ENCODE data around the gene RNF111.
"Not testable (repeated sequence)": the region's sequence is repeated elsewhere in the genome, so short reads cannot be mapped to it uniquely, and the experiment has no call there.

Gene RNF111

DNA sequence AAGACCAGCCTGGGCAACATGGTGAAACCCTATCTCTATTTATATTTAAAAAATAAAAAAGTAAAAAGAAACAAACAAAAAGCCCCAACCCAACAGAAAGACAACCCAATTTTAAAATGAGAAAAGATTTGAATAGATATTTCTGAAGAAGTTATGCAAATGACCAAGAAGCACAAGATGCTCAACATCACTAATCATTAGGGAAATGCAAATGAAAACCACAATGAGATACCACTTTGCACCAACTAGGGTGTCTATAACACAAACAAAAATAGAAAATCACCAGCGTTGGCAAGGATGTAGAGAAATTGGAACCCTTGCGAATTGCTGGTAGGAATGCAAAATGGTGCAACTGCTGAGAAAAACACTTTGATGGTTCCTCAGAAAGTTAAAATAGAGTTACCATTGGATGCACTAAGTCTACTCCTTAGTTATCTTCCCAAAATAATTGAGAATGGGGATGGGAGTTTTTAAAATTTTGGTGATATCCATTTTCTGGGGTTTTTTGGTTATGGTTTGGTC is 71.7 kb downstream of the RNF111 start:
- no peak for DNase-seq (ENCODE audit: low read depth)

DNA sequence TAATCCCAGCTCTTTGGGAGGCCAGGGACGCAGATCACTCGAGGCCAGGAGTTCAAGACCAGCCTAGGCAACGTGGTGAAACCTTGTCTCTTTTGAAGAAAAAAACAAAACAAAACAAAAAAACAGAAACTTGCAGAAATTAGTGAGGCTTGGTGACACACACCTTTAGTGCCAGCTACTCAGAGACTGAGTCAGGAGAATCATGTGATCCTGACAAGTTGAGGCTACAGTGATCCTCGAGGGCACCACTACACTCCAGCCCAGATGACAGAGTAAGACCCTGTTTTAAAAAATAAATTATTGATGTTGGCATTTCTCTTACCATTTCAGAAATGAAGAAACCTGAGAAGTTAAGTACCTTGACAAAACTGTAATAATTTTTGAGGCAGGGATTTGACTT is 72.9 kb downstream of the RNF111 start:
- DNase-seq (ENCODE audit: low read depth), result no peak

DNA sequence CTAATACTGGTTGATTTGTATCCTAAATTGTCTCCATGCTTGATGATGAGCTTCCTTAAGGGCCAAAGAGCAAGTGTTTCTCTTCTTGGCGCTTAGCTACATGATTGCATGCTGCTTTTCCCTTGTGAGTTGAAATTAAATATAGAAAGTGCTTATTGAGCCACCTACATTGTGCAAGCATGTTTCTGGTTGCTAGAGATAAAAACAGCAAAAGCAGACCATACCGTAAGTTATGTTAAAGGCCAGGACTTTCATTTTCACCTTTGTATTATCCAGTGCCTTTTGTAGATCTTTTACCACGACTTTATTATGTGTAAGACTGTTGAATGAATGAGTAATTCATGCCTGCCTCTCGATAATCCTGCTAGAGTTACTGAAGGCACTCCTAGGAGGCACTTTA is 75.6 kb downstream of the RNF111 start:
- DNase-seq (ENCODE audit: low read depth), result no peak

DNA sequence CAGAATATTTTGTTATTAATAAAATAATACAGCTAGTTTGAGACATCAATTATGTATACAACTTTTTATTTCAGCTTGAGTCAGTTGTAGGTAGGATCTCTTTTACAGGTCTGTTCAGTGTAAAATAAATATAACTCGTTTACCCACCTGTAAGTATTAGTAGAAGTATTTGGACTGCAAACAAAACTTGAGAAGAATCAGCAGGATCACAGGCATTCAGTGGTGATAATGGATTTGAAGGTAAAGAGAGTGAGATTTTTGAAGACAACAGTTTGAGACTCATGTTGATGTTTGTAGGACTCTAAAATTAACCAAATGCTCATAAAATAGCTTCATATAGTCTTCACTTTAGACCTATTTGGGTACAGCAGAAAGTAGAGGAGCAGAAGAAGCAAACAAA is 82.0 kb downstream of the RNF111 start:
- DNase-seq (ENCODE audit: low read depth), result no peak

DNA sequence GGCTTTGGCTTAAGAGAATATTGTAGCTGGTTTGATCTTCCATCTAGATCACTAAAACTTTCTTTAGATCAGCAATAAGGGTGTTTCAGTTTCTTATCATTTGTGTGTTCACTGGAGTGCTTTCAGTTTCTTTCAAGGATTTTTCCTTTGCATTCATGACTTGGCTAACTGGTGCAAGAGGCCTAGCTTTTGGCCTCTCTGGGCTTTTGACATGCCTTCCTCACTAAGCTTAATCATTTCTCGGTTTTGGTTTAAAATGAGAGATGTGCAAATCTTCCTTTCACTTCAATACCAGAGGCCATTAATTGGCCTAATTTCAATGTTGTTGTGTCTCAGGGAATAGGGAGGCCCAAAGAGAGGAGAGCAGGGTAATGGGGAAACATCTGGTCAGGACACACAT is 87.1 kb downstream of the RNF111 start:
- no peak for DNase-seq (ENCODE audit: low read depth)

DNA sequence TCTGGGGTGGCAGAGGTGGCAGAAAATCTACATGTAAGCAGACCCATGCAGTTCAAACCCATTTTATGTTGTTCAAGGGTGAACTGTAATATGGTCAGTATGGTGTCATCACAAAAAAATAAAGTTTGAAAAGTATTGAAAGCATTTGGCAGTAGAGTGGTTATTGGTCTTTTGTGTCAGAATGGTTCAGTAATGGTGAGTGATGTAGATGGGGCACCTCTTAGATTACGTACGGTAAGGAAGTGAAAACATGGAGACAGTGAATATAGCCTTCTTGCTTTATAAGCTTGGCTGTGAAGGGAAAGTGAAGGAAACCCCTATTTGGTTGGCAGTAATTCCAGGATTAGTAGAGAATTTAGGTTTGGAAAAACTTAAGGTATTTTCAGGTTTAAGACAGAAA is 100.3 kb downstream of the RNF111 start:
- DNase-seq (ENCODE audit: low read depth), result no peak

DNA sequence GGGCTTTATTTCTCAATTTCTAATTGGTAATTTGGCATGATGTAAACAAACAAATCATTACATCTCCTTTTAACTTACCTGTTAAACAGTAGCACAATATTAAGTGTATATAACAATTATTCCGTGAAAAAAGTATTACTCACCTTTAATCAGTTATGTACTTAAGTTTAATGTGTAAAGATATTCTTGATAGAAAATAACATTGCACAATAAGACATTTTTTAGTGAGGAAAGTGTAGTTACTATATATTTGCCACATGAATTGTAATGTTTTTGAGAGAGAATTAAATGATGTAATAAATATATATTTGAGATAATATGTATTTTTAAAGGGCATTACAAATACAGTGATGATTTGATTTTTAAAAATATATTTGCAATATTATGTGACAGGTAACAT is 106.6 kb downstream of the RNF111 start:
- DNase-seq (ENCODE audit: low read depth), result no peak

DNA sequence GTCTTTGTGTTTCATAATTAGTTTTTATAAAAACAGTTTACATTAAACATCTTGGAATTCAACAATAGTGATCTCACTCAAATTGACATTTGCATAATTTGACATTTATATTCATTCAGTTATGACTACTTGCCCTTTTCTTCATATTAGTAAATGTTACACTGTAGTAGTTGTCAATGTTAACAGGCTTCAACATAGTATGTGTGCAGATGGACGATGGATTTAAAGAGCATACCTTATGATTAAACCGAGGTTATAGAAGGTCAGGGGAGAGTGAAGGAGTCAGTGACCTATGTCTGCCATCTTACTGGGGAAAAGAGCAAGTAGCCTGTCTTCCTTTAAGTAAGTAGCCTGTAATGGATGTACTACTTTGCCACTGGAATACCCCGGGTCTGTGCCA is 109.0 kb downstream of the RNF111 start:
- no peak for DNase-seq (ENCODE audit: low read depth)

DNA sequence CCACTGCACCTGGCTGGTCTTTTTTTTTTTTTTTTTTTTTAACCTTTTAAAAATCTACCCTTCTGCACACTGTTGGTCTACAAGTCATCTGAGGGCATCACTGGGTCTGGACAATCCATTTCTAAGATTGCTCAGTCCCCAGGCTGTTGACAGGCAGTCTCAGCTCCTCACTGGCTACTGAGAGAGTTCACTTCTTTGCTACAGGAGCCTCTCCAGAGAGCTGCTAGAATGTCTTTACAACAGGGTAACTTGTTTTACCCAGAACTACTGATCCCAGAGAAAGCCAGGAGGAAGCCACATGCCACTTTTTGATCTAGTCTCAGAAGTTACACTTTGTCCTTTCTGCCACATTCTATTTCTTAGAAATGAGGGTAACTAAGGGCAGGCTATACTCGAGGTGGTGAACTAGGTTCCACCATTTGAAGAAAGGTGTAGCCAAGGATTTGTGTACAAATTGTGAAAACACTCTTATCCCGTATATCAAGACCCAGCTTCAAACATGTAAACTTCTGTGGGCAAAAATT is 111.8 kb downstream of the RNF111 start:
- DNase-seq (ENCODE audit: low read depth), result no peak

DNA sequence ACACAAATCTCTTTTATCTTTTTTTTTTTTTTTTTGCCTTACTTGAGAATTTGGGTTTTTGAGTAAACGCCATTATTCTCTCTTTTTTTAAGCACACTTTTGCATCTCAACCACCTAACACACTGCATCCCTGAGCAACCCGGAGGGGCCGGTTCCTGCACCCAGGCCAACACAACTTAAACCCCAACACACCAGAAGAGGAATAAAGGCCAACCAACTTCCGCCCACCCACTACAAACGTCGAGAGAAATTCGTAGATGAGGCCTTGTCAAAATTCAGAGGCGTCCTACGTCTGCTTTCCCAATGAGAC is 117.1 kb downstream of the RNF111 start:
- no peak for DNase-seq (ENCODE audit: low read depth)

DNA sequence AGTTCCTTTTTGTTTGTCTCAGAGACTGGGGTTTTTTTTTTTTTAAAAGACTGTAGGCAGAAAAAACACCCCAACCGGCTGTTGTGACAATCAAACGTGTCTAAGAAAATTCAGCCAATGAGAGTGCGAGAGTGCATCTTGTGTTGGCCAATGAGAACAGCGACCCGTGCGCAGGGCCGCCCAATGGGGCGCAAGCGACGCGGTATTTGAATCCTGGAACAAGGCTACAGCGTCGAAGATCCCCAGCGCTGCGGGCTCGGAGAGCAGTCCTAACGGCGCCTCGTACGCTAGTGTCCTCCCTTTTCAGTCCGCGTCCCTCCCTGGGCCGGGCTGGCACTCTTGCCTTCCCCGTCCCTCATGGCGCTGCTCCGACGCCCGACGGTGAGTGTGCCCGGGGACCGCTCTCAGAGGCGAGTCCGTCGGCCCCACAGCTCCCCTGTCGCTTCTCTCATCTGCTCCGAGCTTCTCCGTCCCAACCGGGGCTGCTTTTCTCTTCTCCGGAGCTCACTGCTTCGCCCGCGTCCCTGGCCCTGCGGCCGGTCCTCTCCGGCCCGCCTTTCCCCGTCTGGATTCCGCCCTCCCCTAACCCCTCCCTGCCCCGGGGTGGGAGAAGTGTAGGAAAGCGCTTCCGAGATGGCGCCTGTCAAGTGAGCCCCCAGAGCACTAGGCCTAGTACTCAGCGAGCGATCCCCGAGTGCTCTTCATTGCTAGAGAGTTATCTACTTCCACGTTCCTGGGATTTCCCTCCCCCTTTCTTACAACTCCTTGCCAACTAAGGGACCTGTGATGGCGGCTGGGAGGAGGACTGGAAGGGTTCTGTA is 117.7 kb downstream of the RNF111 start, which contains the start of gene CCNB2:
TSS of gene CCNB2 (plus strand) at position 235 of the 821 bp plus-strand sequence. CDS start at position 358, 123 bp downstream.
- DNase-seq (ENCODE audit: low read depth), result peak; percentile 77

DNA sequence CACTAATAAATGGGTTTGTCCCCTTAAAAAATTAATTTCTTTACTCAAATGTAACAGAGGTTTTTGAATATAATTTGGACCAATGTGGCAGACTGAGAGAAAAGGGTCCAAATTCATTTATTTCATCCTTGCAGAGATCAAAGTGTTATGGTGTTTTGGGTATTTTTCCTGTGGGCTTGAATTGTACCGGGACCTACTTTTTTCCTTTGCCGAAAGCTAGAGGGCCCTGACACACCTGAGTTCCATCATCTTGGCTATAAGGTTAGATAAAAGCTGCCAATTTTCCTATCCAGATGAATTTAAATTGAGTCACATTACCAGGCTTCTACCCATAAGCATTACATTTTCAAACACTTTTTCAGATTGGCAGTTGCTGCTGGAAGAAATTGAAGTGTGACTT is 118.4 kb downstream of the RNF111 start:
- DNase-seq (ENCODE audit: low read depth), result no peak

DNA sequence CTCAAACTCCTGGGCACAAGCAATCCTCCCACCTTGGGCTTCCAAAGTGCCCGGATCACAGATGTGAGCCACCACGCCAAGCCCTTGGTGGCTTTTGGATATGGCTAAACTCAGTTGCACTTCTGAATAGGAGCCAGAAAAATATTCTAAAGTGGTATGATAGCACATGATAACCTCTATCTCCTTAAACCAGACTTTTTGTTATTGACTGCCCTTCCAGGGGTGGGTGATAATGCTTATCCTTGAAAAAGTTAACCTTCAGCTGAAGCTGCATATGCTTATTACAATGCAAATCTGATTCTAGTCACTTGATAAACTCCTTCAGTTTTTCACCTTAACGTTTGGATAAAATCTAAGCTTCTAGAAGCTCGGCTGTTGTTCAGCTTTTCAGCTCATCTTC is 123.8 kb downstream of the RNF111 start:
- DNase-seq (ENCODE audit: low read depth), result no peak

DNA sequence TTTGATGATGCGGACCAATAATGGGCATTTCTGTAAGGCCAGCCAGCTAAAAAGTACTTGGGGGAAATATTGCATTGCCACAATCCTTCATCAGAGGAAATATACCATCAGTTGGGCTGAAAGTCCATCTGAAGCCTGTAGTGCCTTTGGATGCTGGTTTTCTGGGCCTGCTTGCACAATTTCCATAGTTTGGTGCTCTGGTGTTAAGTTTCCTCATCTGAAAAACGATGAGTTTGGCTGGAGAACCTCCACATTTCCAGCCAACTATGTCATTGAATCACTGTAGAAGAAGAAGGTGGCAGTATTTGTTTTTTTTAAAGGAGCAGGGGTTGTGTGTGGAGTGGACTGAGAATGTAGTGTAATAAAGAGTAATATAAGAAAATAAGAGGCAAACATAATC is 127.6 kb downstream of the RNF111 start:
- no peak for DNase-seq (ENCODE audit: low read depth)

DNA sequence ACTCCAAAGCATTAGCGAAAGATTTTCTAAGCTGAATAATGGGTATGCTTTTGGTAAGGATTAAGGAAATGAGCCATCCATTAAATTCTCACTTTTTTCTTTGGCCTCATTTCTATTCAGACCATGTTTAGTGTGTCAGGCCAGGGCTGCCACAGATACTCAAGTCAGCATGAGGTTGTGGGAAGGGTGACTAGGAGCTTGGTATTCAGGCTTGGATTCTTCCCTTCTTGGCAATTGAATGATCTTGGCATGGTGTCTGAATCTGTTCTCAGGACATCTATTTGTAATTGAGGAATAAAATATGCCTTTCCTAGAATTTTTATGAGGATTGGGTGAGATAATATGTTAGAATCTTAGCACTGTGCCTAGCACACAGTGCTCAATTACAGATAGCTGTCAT is 128.7 kb downstream of the RNF111 start:
- no peak for DNase-seq (ENCODE audit: low read depth)

DNA sequence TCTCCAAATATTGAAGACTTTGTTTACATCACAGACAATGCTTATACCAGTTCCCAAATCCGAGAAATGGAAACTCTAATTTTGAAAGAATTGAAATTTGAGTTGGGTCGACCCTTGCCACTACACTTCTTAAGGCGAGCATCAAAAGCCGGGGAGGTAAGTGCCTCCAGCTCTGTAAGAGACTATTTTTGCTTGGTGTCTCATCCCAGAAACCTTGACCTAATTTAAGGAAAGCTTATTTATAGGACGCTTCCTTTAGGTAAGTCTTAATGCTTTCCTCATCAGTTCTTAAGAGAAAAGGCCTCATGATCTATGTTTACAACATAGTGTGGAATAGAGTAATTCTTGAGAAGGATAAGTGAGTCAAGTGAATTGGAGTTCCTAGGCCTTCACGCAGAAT is 129.3 kb downstream of the RNF111 start:
- no peak for DNase-seq (ENCODE audit: low read depth)

DNA sequence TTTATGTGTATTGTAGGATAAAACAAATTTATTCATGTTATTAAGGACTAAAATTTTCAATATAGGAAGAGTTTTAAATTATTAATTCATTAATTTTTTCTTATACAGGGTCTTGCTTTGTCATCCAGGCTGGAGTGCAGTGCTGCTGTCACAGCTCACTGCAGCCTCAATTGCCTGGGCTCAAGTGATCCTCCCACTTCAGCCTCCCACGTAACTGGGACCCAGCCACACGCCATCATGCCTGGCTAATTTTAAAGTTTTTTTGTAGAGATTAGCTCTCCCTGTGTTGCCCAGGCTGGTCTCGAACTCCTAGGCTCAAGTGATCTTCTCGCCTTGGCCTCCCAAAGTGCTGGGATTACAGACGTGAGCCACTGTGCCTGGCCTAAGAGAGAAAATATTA is 132.2 kb downstream of the RNF111 start:
- DNase-seq (ENCODE audit: low read depth), result no peak

DNA sequence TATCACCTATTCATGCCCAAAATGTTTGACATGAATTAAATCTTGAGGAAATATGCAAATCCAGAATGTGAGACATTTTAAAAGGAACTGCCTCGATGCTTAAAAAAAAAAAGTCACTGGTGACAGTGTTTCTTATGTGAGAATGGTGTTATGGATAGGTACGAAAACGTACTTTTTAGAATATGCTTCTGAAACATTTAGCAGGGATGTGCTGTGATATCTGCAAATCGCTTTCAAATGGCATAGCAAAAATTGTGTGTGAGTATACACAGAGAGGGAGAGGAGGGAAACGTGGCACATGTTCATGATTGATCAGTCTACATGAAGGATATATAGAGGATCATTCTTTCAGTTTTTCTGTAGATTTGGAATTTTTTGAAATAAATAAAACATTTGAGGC is 133.5 kb downstream of the RNF111 start:
- DNase-seq (ENCODE audit: low read depth), result no peak

DNA sequence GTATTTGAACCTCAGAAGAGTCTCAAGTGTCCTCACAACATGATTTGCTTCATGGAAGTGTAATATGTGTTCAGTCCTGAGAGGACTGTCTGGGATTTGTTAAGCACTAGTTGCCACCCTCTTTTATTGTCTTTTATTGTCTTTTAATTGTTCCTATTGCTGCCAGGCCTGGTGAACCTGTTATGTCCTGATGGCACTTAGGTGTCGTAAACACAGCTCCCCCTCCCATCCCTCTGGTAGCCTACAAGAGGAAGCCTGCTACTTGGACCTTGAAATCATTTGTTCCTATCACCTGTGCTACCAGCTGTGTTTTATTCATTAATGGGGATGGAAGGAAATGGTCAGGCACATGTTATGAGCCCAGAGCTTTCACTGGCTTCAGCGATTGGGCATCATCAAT is 136.8 kb downstream of the RNF111 start:
- no peak for DNase-seq (ENCODE audit: low read depth)

DNA sequence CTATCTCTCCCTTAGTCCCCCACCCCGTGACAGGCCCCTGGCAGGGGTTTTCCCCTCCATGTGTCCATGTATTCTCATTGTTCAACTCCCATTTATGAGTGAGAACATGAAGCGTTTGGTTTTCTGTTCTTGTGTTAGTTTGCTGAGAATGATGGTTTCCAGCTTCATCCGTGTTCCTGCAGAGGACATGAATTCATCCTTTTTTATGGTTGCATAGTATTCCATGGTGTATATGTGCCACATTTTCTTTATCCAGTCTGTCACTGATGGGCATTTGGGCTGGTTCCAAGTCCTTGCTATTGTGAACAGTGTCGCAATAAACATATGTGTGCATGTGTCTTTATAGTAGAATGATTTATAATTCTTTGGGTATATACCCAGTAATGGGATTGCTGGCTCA is 138.2 kb downstream of the RNF111 start:
- not testable (repeated sequence) for DNase-seq (ENCODE audit: low read depth)

DNA sequence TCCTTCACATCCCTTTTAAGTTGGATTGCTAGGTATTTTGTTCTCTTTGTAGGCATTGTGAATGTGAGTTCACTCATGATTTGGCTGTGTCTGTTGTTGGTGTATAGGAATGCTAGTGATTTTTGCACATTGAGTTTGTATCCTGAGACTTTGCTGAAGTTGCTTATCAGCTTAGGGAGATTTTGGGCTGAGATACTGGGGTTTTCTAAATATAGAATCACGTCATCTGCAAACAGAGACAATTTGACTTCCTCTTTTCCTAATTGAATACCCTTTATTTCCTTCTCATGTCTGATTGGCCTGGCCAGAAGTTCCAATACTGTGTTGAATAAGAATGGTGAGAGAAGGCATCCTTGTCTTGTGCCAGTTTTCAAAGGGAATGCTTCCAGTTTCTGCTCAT is 139.8 kb downstream of the RNF111 start:
- DNase-seq (ENCODE audit: low read depth), result not testable (repeated sequence)

DNA sequence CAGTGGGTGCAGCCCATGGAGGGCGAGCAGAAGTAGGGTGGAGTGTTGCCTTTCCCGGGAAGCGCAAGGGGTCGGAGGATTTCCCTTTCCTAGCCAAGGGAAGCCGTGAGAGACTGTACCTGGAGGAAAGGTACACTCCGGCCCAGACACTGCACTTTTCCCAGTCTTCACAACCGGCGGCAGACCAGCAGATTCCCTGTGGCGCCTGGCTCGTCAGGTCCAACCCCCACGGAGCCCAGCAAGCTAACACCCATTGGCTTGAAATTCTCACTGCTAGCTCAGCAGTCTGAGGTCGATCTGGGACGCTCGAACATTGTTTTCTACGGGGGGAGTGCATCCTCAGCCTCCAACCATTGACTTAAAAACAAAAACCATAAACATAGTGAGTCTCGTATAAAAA is 144.0 kb downstream of the RNF111 start:
- no peak for DNase-seq (ENCODE audit: low read depth)

DNA sequence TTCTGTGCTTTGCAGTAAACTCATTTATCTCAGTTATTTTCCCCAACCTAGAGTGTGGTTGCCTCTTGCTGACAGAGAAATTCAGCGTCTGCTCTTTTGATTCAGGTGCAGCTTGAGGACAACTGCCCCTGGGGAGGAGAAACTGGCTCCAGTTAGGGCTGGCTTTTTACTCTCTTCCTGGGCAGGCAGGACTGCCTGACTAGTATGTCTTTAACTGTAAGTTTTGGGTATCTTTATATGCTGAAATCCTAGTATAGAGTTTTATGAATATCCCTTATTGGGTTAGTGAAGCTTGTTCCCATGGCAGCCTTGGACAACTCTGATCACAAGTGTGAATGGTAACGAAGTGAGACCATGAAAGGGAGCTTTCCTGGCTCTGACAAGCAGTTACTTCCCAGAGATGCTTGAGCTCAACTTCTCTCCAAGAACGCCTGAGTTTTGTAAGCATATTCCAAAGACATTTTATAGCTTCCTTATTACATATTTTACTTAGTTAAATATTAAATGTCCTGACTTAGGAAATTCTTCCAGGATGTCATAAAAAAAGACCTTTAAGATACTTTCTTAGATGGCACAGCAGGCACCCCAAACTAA is 144.6 kb downstream of the RNF111 start:
- DNase-seq (ENCODE audit: low read depth), result no peak

Data from T follicular helper cell (primary cell).